B cell (primary cell): Measurements from ENCODE around the gene MPI. TPM values are rescaled to one million over a fixed set of nuclear protein-coding genes. Genes with fewer than 3 reads are reported as not detected.

ENCODE experiments used
- ATAC-seq: fragments of 200-7000 bp; cut with Tn5 transposase; one replicate; pipeline ENCODE4 v1.10.0; 2021; ENCODE audit warnings: low read depth, mild to moderate bottlenecking, moderate number of reproducible peaks, moderate library complexity
- CTCF ChIA-PET: fragments of 350-600 bp; sonication (Branson Sonifier 250); formaldehyde crosslinking; loops from one replicate; lab custom pipeline; 2021; ENCODE audit warnings: antibody characterized with exemption, inconsistent platforms; lab: Charles Lee
- POLR2A ChIA-PET: fragments of 350-600 bp; sonication (Branson Sonifier 250); formaldehyde crosslinking; loops from one replicate; lab custom pipeline; 2021; ENCODE audit warnings: antibody characterized with exemption; lab: Charles Lee
- DNase-seq: peaks from one replicate; pipeline ENCODE4 v3.0.0; 2013
- H2AFZ ChIP-seq: 2 replicates; pipeline ENCODE4 v1.6.1; 2012; ENCODE audit warnings: mild to moderate bottlenecking, low read depth, low read length; ENCODE audit not compliant: insufficient read depth, poor library complexity, severe bottlenecking
- H3K27ac ChIP-seq, 2 donors: 1 replicate in 1 of 2; 2 replicates in 1 of 2; pipeline ENCODE4 v1.5.1; 2012 to 2013; ENCODE audit warnings: low read length in 2 of 2, mild to moderate bottlenecking in 2 of 2, moderate library complexity in 1 of 2
- H3K27me3 ChIP-seq, 4 experiments: fragments of 200-600 bp in 1 of 4; sonication (generic) in 1 of 4; replicated peaks in 1 of 4; 1 replicate in 2 of 4; 2 replicates in 2 of 4; pipeline versions ENCODE4 v1.6.1 to v1.7.0; 2013 to 2016; ENCODE audit warnings: low read length in 3 of 4, mild to moderate bottlenecking in 2 of 4, mixed read lengths in 1 of 4, moderate library complexity in 1 of 4; ENCODE audit not compliant: insufficient read depth in 4 of 4, control insufficient read depth in 3 of 4; ENCODE audit errors: control extremely low read depth in 1 of 4
- H3K36me3 ChIP-seq, 2 experiments: replicated peaks in 1 of 2; 1 replicate in 1 of 2; 2 replicates in 1 of 2; pipeline versions ENCODE4 v1.6.1 to v1.7.1; 2013; ENCODE audit warnings: low read length in 1 of 2; ENCODE audit not compliant: insufficient read depth in 2 of 2, control insufficient read depth in 1 of 2; ENCODE audit errors: control extremely low read depth in 1 of 2, extremely low read depth in 1 of 2
- H3K4me1 ChIP-seq, 2 donors: fragments of 200-600 bp in 1 of 2; sonication (generic) in 1 of 2; 1 replicate in 1 of 2; 2 replicates in 1 of 2; pipeline versions ENCODE4 v1.5.1 to v1.6.1; 2013 to 2017; ENCODE audit warnings: low read length in 2 of 2; ENCODE audit not compliant: control insufficient read depth in 2 of 2, insufficient read depth in 2 of 2
- H3K4me2 ChIP-seq: replicated peaks from 2 replicates; pipeline ENCODE3; 2012; ENCODE audit warnings: mild to moderate bottlenecking, low read depth, low read length; ENCODE audit not compliant: poor library complexity, severe bottlenecking
- H3K4me3 ChIP-seq, 5 experiments: fragments of 200-600 bp in 1 of 5; sonication (generic) in 1 of 5; 1 replicate in 3 of 5; 2 replicates in 2 of 5; pipeline versions ENCODE4 v1.5.1 to v1.7.0; 2011 to 2016; ENCODE audit warnings: low read length in 4 of 5, mild to moderate bottlenecking in 4 of 5, low read depth in 2 of 5, control low read depth in 1 of 5, moderate library complexity in 1 of 5; ENCODE audit not compliant: insufficient read depth in 1 of 5; ENCODE audit errors: control extremely low read depth in 1 of 5, extremely low read depth in 1 of 5
- H3K79me2 ChIP-seq: fragments of 200-600 bp; sonication (generic); one replicate; pipeline ENCODE4 v1.6.0; 2016; ENCODE audit warnings: low read length; ENCODE audit not compliant: control insufficient read depth, insufficient read depth
- H3K9ac ChIP-seq: fragments of 200-600 bp; sonication (generic); 2 replicates; pipeline ENCODE4 v1.6.1; 2017; ENCODE audit warnings: mild to moderate bottlenecking, low read length, moderate library complexity
- H3K9me3 ChIP-seq, 3 donors: one replicate each; pipeline versions ENCODE4 v1.6.1 to v1.7.1; 2013; ENCODE audit warnings: low read length in 2 of 3; ENCODE audit not compliant: control insufficient read depth in 2 of 3, insufficient read depth in 1 of 3; ENCODE audit errors: control extremely low read depth in 1 of 3
- H4K20me1 ChIP-seq: 2 replicates; pipeline ENCODE4 v1.6.0; 2012; ENCODE audit warnings: mild to moderate bottlenecking, low read length; ENCODE audit not compliant: insufficient read depth, control insufficient read depth, poor library complexity, severe bottlenecking
- H3K27ac Mint-ChIP-seq: one replicate; pipeline ENCODE4 v1.8.0; 2021; ENCODE audit warnings: mixed read lengths
- H3K27me3 Mint-ChIP-seq: one replicate; pipeline ENCODE4 v1.8.0; 2021; ENCODE audit warnings: mixed read lengths
- H3K4me1 Mint-ChIP-seq: one replicate; pipeline ENCODE4 v1.8.0; 2021; ENCODE audit warnings: mixed read lengths
- H3K4me3 Mint-ChIP-seq: one replicate; pipeline ENCODE4 v1.8.0; 2021; ENCODE audit warnings: mixed read lengths
- H3K9me3 Mint-ChIP-seq: one replicate; pipeline ENCODE4 v1.8.0; 2022; ENCODE audit warnings: mixed read lengths; ENCODE audit not compliant: insufficient read depth
- CTCF ChIP-seq: fragments of 200-600 bp; IDR thresholded peaks from one replicate; pipeline ENCODE4 v1.8.0; 2022; ENCODE audit warnings: antibody characterized with exemption, mild to moderate bottlenecking
- EZH2 ChIP-seq: IDR thresholded peaks from 2 replicates; pipeline ENCODE4 v1.6.1; 2012; ENCODE audit warnings: borderline replicate concordance, low read depth, mild to moderate bottlenecking, moderate library complexity, low read length; ENCODE audit not compliant: insufficient read depth, poor library complexity, severe bottlenecking
- WGBS: methylation state at CpG from one replicate; pipeline ENCODE4 v1.1.5; 2013; ENCODE audit warnings: missing lambda C conversion rate; ENCODE audit not compliant: insufficient coverage; 5-methylcytosine and 5-hydroxymethylcytosine counted together
- intact Hi-C: fragments of 100-400 bp; cut with micrococcal nuclease; formaldehyde crosslinking; loops from one replicate; pipeline ENCODE4 v1.10.0; 2022
- polyA plus RNA-seq: library from polyadenylated mRNA; depleted of rRNA; stranded (reverse); fragments of >200 nt; gene quantifications from 2 replicates; pipeline ENCODE4 v1.2.3, GENCODE V29; 2012
- total RNA-seq, 2 donors: library from RNA; stranded (reverse); fragments of 120-200 nt in 1 of 2; gene quantifications; 1 replicate in 1 of 2; 2 replicates in 1 of 2; pipeline versions ENCODE4 v1.2.3 to v1.2.4, GENCODE V29; 2013 to 2022

MPI gene
- total and polyA plus RNA-seq, 2 donors (not counting 1 experiment from before 2014, with no cell fraction given) = 37.2 to 59.8 TPM

GRCh38 chr15:74917676-74918075, 27.8 kb downstream of the MPI start:
- no peak overlapping the region for H3K27ac Mint-ChIP-seq
- CTCF ChIA-PET = interaction anchor here (1.0 to 1.9 kb wide), 2 partner anchors 18 to 282 kb away, joined by 3 to 4 read pairs; no protein-coding TSS in a partner anchor
- no peaks in the 10 kb centered on the region for H3K27me3 Mint-ChIP-seq
- no peak overlapping the region for H3K4me3 Mint-ChIP-seq
- no peaks in the 10 kb centered on the region for H3K4me1 Mint-ChIP-seq
- ATAC-seq (no peak), DNase-seq (no peak)
- Histone ChIP-seq H3K27me3 (no peaks in the 10 kb centered on the region), H3K9me3 (no peaks in the 10 kb centered on the region), H3K4me1 (no peaks in the 10 kb centered on the region), H3K79me2 (no peaks in the 10 kb centered on the region), H3K4me3 (no peak overlapping the region), H3K27ac (no peak overlapping the region), H3K4me2 (no peak overlapping the region), H2AFZ (no peak overlapping the region), H3K9ac (no peak overlapping the region), H4K20me1 (no peaks in the 10 kb centered on the region), H3K36me3 (peaks cover 12 to 54% of the 10 kb centered on the region in 2 experiments)
- intact Hi-C loops = no loop called here
- 90% methylated on average over 3 of the region's 6 CpGs for WGBS
- POLR2A ChIA-PET = no interaction called here
- H3K9me3 Mint-ChIP-seq = no peaks in the 10 kb centered on the region
- TF ChIP-seq EZH2 = no peak
- TF ChIP-seq CTCF = no peak

GRCh38 chr15:74920456-74920855, 30.6 kb downstream of the MPI start:
- WGBS = 82% methylated on average over 7 of the region's 8 CpGs
- Histone ChIP-seq H3K27ac (no peak overlapping the region), H3K9ac (no peak overlapping the region), H3K79me2 (no peaks in the 10 kb centered on the region), H3K4me2 (no peak overlapping the region), H3K4me1 (no peaks in the 10 kb centered on the region), H3K9me3 (no peaks in the 10 kb centered on the region), H2AFZ (no peak overlapping the region), H3K4me3 (no peak overlapping the region), H3K36me3 (peaks cover 12 to 56% of the 10 kb centered on the region in 2 experiments), H4K20me1 (no peaks in the 10 kb centered on the region), H3K27me3 (no peaks in the 10 kb centered on the region)
- ChIA-PET CTCF (interaction anchor here (1.4 to 1.9 kb wide), 2 partner anchors 19 to 78 kb away, joined by 3 to 4 read pairs; no protein-coding TSS in a partner anchor), POLR2A (no interaction called here)
- DNase-seq (no peak), ATAC-seq (no peak)
- Mint-ChIP-seq H3K9me3 (no peaks in the 10 kb centered on the region), H3K27me3 (no peaks in the 10 kb centered on the region), H3K4me3 (no peak overlapping the region), H3K4me1 (no peaks in the 10 kb centered on the region), H3K27ac (no peak overlapping the region)
- intact Hi-C loops = no loop called here
- TF ChIP-seq CTCF = no peak
- TF ChIP-seq EZH2 = no peak
